Lower lobe of right lung (tissue), 2 donors: Measurements from ENCODE around the gene GNAO1. TPM values are rescaled to one million over a fixed set of nuclear protein-coding genes. Genes with fewer than 3 reads are reported as not detected.

ENCODE experiments used
- ATAC-seq, 2 donors: fragments of 200-7000 bp; cut with Tn5 transposase; one replicate each; pipeline ENCODE4 v1.9.1; 2020 to 2022; ENCODE audit warnings: mild to moderate bottlenecking in 2 of 2, moderate library complexity in 2 of 2
- DNase-seq: peaks from one replicate; pipeline ENCODE4 v3.0.0-alpha.2; 2020
- H3K27ac ChIP-seq: fragments of 200-600 bp; one replicate; pipeline ENCODE4 v1.8.0; 2022
- H3K27me3 ChIP-seq: fragments of 200-600 bp; one replicate; pipeline ENCODE4 v1.8.0; 2022; ENCODE audit warnings: low read depth
- H3K36me3 ChIP-seq: fragments of 200-600 bp; one replicate; pipeline ENCODE4 v1.8.0; 2022; ENCODE audit warnings: mild to moderate bottlenecking
- H3K4me1 ChIP-seq: fragments of 200-600 bp; one replicate; pipeline ENCODE4 v1.8.0; 2022
- H3K4me3 ChIP-seq: fragments of 200-600 bp; one replicate; pipeline ENCODE4 v1.8.0; 2022; ENCODE audit warnings: mild to moderate bottlenecking
- H3K9me3 ChIP-seq: fragments of 200-600 bp; one replicate; pipeline ENCODE4 v1.8.0; 2022
- intact Hi-C: fragments of 100-400 bp; cut with DNase I; formaldehyde crosslinking; loops from one replicate; pipeline ENCODE4 v1.11.0; 2022
- total RNA-seq: library from RNA; stranded (reverse); fragmentation: NEBNext Ultra II Directional; extraction: Animal tissue kit (Norgen Biotek cat#: 25700); gene quantifications from one replicate; pipeline ENCODE4 v1.2.1, GENCODE V29; 2021
- TF ChIP-seq, protein P1 (sequence below): fragments of 200-600 bp; IDR thresholded peaks from one replicate; pipeline ENCODE4 v1.8.0; 2022; ENCODE audit warnings: antibody characterized with exemption, mild to moderate bottlenecking
- donor health status: DM: no; HTN: yes; CAD: no; lungs with severe emphysema.

The GNAO1 gene
- total RNA-seq, 1 donor from 2014 or later, result 1.8 TPM

DNA sequence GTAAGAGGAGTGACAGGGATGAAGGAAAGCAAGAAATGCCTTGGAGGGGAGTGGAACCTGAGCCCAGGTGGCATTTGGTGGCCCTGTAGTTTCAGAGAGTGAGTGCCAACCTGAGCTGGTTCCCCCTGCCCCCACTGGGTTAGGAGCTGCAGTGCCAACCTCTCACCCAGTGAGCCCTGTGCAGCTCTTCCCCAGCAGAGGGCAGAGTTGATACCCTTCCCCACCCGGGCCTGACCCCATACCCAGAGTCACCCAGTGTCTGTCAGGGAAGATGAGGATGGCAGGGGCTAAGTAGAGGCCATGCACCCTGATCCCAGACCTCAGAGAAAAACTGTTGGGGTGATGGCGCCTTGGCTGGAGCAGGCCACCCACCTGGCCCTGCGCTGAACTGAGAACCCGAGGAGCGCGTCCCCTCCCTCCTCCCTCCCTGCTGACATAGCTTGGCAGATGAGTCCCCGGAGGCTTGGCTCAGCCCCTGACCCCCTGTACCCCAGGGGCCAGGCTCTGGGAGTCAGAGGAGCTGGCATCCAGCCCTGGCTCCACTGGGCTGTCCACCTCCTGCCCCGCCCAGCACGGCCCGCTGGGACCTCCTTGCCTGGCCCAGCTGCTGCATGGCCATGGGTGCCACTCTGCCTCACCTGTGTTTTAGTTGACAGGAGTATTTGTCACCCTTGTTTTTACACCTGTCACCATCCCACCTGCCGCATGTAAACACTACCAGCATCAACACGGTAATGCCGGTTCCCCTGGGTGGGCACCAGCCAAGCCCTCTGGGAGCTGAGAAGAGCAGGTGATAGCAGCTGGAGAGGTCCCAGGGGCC is 120.1 kb downstream of the GNAO1 start:
- DNase-seq (no peak), ATAC-seq (peak; percentile 24 to 32)
- H3K9me3 ChIP-seq, result no peaks in the 10 kb centered on the region
- no peaks in the 10 kb centered on the region for H3K27me3 ChIP-seq
- no peak overlapping the region for H3K27ac ChIP-seq
- no peaks in the 10 kb centered on the region for H3K4me1 ChIP-seq
- H3K36me3 ChIP-seq, result no peaks in the 10 kb centered on the region
- no peak overlapping the region for H3K4me3 ChIP-seq
- TF ChIP-seq, protein P1, sequence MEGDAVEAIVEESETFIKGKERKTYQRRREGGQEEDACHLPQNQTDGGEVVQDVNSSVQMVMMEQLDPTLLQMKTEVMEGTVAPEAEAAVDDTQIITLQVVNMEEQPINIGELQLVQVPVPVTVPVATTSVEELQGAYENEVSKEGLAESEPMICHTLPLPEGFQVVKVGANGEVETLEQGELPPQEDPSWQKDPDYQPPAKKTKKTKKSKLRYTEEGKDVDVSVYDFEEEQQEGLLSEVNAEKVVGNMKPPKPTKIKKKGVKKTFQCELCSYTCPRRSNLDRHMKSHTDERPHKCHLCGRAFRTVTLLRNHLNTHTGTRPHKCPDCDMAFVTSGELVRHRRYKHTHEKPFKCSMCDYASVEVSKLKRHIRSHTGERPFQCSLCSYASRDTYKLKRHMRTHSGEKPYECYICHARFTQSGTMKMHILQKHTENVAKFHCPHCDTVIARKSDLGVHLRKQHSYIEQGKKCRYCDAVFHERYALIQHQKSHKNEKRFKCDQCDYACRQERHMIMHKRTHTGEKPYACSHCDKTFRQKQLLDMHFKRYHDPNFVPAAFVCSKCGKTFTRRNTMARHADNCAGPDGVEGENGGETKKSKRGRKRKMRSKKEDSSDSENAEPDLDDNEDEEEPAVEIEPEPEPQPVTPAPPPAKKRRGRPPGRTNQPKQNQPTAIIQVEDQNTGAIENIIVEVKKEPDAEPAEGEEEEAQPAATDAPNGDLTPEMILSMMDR, result no peak
- intact Hi-C loops, result no loop called here

DNA sequence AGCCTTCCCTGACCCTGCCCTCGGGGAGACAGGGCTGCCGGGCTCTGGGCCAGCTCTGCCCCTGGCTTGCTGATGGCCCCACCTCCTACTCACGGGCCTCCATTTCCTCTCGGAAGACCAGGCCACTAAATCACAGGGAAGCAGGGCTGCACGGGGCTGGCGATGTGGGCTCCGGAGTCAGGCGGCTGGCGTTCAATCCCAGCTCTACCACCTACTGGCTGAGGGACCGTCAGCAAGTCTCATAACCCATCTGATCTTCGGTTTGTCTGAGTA is 120.7 kb downstream of the GNAO1 start:
- H3K27ac ChIP-seq, result no peak overlapping the region

DNA sequence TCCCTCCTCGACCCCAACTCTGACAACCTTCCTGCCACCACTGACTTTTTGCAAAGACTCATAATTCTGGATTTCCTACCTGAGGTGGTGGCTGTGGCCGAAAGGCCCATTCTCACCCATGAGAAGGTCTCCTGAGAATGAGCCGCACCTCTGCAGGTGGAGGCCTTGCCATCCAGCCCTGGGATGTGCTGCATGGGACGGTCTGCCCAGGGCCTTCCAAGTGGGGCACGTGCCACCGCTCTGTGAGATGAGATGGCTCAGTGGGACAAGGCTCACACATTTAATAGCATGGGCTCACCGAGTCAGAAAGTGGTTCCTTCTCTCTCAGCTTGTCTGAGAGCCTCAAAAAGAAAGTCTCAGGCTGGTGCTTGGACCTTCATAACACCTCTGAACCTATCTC is 121.3 kb downstream of the GNAO1 start:
- ATAC-seq (no peak), DNase-seq (no peak)
- H3K4me3 ChIP-seq, result no peak overlapping the region
- intact Hi-C loops, result no loop called here
- no peaks in the 10 kb centered on the region for H3K9me3 ChIP-seq
- no peak overlapping the region for H3K27ac ChIP-seq
- TF ChIP-seq, protein P1, result no peak
- peaks cover 3% of the 10 kb centered on the region for H3K27me3 ChIP-seq
- H3K36me3 ChIP-seq, result no peaks in the 10 kb centered on the region
- no peaks in the 10 kb centered on the region for H3K4me1 ChIP-seq

More for the DNA sequence above, 120.7 kb downstream of the GNAO1 start:
- Histone ChIP-seq H3K9me3 (no peaks in the 10 kb centered on the region), H3K36me3 (no peaks in the 10 kb centered on the region), H3K4me3 (no peak overlapping the region), H3K4me1 (no peaks in the 10 kb centered on the region), H3K27me3 (no peaks in the 10 kb centered on the region)
- intact Hi-C loops, result no loop called here
- TF ChIP-seq, protein P1, result no peak
- DNase-seq (no peak), ATAC-seq (no peak)

DNA sequence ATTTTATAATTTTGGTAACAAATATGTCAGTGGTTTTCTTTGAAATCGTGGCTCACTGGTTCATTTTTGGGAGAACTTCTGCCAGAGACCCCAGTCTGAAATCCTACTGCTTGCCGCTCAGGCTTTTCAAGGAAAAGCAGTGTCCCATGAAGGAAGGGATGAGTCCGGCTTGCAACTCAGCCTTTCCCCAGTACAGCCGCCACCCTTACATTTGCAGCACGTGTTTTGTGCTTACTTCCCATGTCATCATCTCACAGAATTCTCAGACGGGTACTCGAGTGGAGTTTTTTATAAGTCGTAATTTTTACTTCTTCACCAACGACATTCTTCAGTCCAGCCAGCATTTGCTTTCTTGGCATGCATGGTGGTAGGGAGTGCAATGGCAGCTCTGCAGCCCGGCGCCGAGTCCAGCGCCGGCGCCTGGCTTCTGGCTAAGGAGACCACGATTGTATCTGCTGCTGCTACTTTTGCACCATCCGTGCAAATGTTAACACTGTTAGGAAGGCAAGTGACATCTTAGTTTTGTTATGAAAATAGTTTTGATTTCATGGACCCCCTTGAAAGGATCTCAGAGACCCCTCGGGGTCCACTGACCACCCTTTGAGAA is 123.1 kb downstream of the GNAO1 start:
- intact Hi-C loops, result no loop called here
- peaks cover 8% of the 10 kb centered on the region for H3K27me3 ChIP-seq
- DNase-seq (no peak), ATAC-seq (no peak)
- no peaks in the 10 kb centered on the region for H3K36me3 ChIP-seq
- no peak overlapping the region for H3K4me3 ChIP-seq
- TF ChIP-seq, protein P1, result no peak
- H3K9me3 ChIP-seq, result no peaks in the 10 kb centered on the region
- H3K27ac ChIP-seq, result no peak overlapping the region
- H3K4me1 ChIP-seq, result peaks cover 9% of the 10 kb centered on the region

DNA sequence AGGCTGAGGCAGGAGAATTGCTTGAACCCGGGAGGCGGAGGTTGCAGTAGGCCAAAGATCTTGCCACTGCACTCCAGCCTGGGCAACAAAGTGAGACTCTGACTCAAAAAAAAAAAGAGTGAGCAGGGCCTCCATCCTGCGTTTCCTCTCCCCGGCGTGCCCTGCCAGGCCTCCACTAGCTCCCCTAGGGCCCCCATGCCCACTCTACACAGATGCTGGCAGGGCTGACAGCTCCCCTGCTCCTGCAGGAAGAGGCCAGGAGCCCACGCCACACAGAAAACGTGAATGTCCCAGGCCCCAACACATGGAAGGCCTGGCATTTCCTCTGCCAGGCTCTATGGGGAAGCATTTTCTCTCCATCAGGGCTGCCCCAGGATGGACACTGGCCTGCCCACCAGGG is 124.7 kb downstream of the GNAO1 start:
- H3K4me3 ChIP-seq, result no peak overlapping the region
- no peaks in the 10 kb centered on the region for H3K36me3 ChIP-seq
- H3K27me3 ChIP-seq, result peaks cover 8% of the 10 kb centered on the region
- DNase-seq (no peak), ATAC-seq (no peak)
- H3K27ac ChIP-seq, result no peak overlapping the region
- TF ChIP-seq, protein P1, result no peak
- H3K9me3 ChIP-seq, result no peaks in the 10 kb centered on the region
- peaks cover 9% of the 10 kb centered on the region for H3K4me1 ChIP-seq
- intact Hi-C loops, result loop anchor here (5.0 kb wide), 1 partner anchor 369 kb away; no protein-coding TSS in a partner anchor
